ENCODE data around the gene CGB7. TPM values are rescaled to one million over a fixed set of nuclear protein-coding genes. Genes with fewer than 3 reads are reported as not detected.

CGB7 gene
- total and polyA plus RNA-seq, 10 of the 15 experiments (the other 5 are each of a cell fraction or from before 2014, with no cell fraction given): 0.06 TPM; not detected in 9

DNA sequence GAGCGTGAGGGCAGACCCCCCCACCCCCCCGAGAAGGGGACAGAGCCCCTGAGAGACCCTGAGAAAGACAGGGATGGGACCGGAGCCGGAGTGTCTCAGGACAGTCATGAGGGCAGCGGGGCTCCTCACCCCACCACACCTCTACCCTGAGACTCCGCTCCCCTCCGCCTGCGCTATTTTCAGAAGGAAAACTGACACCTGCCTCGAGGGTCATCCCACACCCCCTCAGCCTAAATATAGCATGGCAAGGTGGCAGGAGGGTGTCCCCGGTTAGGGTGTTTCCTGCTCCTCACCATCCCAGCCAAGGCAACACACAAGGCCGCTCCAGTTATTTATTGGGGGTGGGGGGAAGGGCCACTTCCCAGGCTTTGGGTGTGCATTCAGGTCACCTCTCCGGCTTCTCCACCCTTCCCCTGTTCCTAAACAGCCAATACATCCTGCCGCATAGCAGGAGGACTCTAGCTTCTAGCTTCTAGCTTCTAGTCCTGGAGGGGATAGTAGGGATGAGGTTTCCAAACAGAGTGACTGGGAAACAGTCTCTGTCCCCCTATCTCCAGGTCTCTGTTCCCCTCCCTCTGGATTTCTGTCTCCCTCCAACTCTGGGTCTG lies 8.5 kb upstream of the CGB7 start:
- in situ Hi-C loops (cut with MboI) (no loop called here), intact Hi-C loops (cut with micrococcal nuclease; ENCODE audit: unreplicated experiment) (no loop called here)
- Histone ChIP-seq H3K4me3 (no peak overlapping the region), H4K20me1 (ENCODE audit: control insufficient read depth, insufficient read depth) (no peaks in the 10 kb centered on the region), H3K27me3 (replicated peaks in 1 of 2; ENCODE audit: control insufficient read depth in 2 of 2, insufficient read depth in 2 of 2, low read length in 1 of 2) (peaks cover 2 to 3% of the 10 kb centered on the region in 2 experiments), H3K4me2 (ENCODE audit: control insufficient read depth, insufficient read depth) (no peak overlapping the region), H3K9me3 (replicated peaks; ENCODE audit: control insufficient read depth, insufficient read depth, low read length) (no peaks in the 10 kb centered on the region; the same call in 2 of the 3 replicates), H2AFZ (ENCODE audit: control insufficient read depth, low read depth, low read length) (no peak overlapping the region), H3K79me2 (ENCODE audit: control insufficient read depth, insufficient read depth, low read length) (no peaks in the 10 kb centered on the region), H3K9ac (ENCODE audit: control insufficient read depth, insufficient read depth, low read length) (no peak overlapping the region), H3K36me3 (ENCODE audit: control insufficient read depth in 2 of 2, insufficient read depth in 2 of 2, low read length in 1 of 2) (no peaks in the 10 kb centered on the region), H3K27ac (ENCODE audit: control insufficient read depth, insufficient read depth) (no peak overlapping the region), H3K4me1 (ENCODE audit: control insufficient read depth, insufficient read depth, low read length) (no peaks in the 10 kb centered on the region)
- ATAC-seq: no peak
- POLR2A ChIA-PET: no interaction called here
- DNase-seq (ENCODE audit: low read depth, low spot score): no peak
- WGBS (ENCODE audit: insufficient coverage, insufficient replicate concordance, low lambda C conversion rate, missing lambda C conversion rate): 15% methylated on average over 11 of the region's 13 CpGs
- BruUV-seq (replicated peaks): no TSS peak
- no peak for FAIRE-seq
- no peak for TF ChIP-seq SUPT20H (IDR thresholded peaks at IDR 0.05; ENCODE audit: borderline replicate concordance, control insufficient read depth, low read depth, low read length)
- TF ChIP-seq, protein P1, sequence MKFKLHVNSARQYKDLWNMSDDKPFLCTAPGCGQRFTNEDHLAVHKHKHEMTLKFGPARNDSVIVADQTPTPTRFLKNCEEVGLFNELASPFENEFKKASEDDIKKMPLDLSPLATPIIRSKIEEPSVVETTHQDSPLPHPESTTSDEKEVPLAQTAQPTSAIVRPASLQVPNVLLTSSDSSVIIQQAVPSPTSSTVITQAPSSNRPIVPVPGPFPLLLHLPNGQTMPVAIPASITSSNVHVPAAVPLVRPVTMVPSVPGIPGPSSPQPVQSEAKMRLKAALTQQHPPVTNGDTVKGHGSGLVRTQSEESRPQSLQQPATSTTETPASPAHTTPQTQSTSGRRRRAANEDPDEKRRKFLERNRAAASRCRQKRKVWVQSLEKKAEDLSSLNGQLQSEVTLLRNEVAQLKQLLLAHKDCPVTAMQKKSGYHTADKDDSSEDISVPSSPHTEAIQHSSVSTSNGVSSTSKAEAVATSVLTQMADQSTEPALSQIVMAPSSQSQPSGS (IDR thresholded peaks at IDR 0.05; ENCODE audit: low read length): no peak
- TF ChIP-seq BRCA1 (IDR thresholded peaks at IDR 0.05; ENCODE audit: low read depth, low read length): no peak
- no peak for TF ChIP-seq NFYA (IDR thresholded peaks at IDR 0.05; ENCODE audit: borderline replicate concordance, low read depth, low read length)
- no peak for TF ChIP-seq EZH2 (IDR thresholded peaks at IDR 0.05; ENCODE audit: borderline replicate concordance, control insufficient read depth, low read depth, low read length)
- no peak for TF ChIP-seq NFYB (IDR thresholded peaks at IDR 0.05; ENCODE audit: insufficient read depth, low read depth, low read length)
- no peak for TF ChIP-seq NBN (IDR thresholded peaks at IDR 0.05)
- TF ChIP-seq TAF1 (IDR thresholded peaks at IDR 0.05; ENCODE audit: borderline replicate concordance, low read depth, low read length): no peak
- TF ChIP-seq, protein P2, sequence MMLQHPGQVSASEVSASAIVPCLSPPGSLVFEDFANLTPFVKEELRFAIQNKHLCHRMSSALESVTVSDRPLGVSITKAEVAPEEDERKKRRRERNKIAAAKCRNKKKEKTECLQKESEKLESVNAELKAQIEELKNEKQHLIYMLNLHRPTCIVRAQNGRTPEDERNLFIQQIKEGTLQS (IDR thresholded peaks at IDR 0.05; ENCODE audit: borderline replicate concordance, extremely low read depth, low read depth, low read length): no peak
- TF ChIP-seq LARP7 (IDR thresholded peaks at IDR 0.05): no peak
- TF ChIP-seq, protein P3, sequence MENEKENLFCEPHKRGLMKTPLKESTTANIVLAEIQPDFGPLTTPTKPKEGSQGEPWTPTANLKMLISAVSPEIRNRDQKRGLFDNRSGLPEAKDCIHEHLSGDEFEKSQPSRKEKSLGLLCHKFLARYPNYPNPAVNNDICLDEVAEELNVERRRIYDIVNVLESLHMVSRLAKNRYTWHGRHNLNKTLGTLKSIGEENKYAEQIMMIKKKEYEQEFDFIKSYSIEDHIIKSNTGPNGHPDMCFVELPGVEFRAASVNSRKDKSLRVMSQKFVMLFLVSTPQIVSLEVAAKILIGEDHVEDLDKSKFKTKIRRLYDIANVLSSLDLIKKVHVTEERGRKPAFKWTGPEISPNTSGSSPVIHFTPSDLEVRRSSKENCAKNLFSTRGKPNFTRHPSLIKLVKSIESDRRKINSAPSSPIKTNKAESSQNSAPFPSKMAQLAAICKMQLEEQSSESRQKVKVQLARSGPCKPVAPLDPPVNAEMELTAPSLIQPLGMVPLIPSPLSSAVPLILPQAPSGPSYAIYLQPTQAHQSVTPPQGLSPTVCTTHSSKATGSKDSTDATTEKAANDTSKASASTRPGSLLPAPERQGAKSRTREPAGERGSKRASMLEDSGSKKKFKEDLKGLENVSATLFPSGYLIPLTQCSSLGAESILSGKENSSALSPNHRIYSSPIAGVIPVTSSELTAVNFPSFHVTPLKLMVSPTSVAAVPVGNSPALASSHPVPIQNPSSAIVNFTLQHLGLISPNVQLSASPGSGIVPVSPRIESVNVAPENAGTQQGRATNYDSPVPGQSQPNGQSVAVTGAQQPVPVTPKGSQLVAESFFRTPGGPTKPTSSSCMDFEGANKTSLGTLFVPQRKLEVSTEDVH (IDR thresholded peaks at IDR 0.05; ENCODE audit: low read depth, partially characterized antibody): no peak
- TF ChIP-seq, protein P4, sequence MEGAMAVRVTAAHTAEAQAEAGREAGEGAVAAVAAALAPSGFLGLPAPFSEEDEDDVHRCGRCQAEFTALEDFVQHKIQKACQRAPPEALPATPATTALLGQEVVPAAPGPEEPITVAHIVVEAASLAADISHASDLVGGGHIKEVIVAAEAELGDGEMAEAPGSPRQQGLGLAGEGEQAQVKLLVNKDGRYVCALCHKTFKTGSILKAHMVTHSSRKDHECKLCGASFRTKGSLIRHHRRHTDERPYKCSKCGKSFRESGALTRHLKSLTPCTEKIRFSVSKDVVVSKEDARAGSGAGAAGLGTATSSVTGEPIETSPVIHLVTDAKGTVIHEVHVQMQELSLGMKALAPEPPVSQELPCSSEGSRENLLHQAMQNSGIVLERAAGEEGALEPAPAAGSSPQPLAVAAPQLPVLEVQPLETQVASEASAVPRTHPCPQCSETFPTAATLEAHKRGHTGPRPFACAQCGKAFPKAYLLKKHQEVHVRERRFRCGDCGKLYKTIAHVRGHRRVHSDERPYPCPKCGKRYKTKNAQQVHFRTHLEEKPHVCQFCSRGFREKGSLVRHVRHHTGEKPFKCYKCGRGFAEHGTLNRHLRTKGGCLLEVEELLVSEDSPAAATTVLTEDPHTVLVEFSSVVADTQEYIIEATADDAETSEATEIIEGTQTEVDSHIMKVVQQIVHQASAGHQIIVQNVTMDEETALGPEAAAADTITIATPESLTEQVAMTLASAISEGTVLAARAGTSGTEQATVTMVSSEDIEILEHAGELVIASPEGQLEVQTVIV (IDR thresholded peaks at IDR 0.05; ENCODE audit: borderline replicate concordance, partially characterized antibody): no peak
- no peak for TF ChIP-seq FOXK2 (IDR thresholded peaks at IDR 0.05)
- TF ChIP-seq, protein P5, sequence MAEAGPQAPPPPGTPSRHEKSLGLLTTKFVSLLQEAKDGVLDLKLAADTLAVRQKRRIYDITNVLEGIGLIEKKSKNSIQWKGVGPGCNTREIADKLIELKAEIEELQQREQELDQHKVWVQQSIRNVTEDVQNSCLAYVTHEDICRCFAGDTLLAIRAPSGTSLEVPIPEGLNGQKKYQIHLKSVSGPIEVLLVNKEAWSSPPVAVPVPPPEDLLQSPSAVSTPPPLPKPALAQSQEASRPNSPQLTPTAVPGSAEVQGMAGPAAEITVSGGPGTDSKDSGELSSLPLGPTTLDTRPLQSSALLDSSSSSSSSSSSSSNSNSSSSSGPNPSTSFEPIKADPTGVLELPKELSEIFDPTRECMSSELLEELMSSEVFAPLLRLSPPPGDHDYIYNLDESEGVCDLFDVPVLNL (IDR thresholded peaks at IDR 0.05; ENCODE audit: low read depth, low read length): no peak
- SMC1A ChIA-PET (ENCODE audit: uncharacterized antibody, unreplicated experiment): no interaction called here
- RAD21 ChIA-PET (ENCODE audit: unreplicated experiment): interaction anchor here (0.6 kb wide), 1 partner anchor 300 kb away, joined by 3 read pairs; no protein-coding TSS in a partner anchor
- CTCF ChIA-PET: interaction anchor here (1.1 kb wide), 1 partner anchor 32 kb away, joined by 3 read pairs; no protein-coding TSS in a partner anchor

All from GM12878 (cell line).